ENCODE data around the gene CES2. TPM values are rescaled to one million over a fixed set of nuclear protein-coding genes. Genes with fewer than 3 reads are reported as not detected.
A peak's percentile ranks its signal among the peaks of the same experiment; 100 is the strongest.
"Not testable (repeated sequence)": the region's sequence is repeated elsewhere in the genome, so short reads cannot be mapped to it uniquely, and the experiment has no call there.

Gene CES2
- total RNA-seq, 1 donor from 2014 or later = 53.9 TPM

DNA sequence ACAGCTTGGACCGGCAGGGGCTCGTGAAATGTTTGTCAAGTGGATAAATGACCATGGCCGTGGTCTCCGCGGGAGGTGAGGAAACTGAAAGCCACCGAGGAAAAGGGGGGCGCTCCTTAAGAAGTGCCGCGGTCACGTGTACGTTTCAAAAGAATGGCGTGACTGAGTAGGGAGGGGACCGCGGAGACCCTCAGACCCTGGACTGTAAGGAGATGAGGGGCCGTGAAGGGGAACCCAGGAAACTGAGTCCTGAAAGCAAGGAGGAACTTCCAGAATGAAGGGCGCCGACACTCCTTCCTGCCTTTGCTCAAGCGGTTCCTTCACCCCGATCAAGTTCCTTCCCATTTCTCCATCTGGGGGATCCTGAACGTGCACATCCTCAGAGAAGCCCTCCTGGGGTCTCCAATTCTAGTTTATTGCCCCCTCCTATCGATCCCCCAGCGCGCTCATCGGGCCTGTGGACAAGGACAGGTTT lies 440 bp upstream of the CES2 start:
- not testable (repeated sequence) for DNase-seq (ENCODE audit: low read depth)

DNA sequence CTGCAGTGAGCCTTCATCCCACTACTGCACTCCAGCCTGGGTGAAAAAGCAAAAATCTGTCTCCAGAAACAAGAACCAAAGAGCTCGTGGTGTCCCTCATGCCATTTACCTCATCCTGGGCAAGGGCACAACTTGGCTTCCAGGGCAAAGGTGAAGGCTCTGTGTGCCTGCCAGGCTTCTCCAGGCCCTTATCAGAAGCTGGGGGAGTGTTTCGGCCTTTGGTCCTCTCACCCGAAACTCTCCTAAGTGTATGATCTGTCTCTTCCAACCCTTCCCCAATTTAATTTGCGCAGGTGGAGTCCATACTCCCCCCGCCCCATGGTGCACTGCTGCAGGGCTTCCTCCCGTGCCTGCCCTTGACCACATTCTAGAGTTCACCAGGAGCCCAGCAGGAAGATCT lies 1.1 kb downstream of the CES2 start:
- DNase-seq (ENCODE audit: low read depth) = no peak

DNA sequence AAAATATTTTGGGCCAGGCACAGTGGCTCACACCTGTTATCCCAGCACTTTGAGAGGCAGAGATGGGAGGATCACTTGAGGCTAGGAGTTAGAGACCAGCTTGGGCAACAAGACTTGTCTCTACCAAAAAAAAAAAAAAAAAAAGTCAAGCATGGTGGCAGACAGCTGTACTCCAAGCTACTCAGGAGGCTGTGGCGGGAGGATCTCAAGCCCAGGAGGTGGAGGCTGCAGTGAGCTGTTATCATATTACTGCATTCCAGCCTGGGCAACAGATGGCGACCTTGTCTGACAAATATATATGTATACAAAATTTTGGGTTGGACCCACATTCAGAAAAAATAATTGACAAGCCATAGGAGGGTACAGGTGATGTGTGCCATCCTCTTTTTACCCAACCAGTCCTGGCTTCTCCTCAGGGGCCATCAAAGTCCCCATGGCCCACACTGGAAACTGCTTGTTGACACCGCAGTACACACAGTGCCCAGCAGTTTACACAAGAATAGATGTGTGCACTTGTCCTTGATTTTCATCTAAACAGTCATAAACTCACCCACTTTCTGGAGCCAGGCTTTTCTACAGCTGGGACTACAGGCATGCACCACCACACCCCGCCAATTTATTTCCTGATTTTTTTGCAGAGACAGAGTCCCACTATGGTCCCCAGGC lies 1.7 kb downstream of the CES2 start:
- no peak for DNase-seq (ENCODE audit: low read depth)

DNA sequence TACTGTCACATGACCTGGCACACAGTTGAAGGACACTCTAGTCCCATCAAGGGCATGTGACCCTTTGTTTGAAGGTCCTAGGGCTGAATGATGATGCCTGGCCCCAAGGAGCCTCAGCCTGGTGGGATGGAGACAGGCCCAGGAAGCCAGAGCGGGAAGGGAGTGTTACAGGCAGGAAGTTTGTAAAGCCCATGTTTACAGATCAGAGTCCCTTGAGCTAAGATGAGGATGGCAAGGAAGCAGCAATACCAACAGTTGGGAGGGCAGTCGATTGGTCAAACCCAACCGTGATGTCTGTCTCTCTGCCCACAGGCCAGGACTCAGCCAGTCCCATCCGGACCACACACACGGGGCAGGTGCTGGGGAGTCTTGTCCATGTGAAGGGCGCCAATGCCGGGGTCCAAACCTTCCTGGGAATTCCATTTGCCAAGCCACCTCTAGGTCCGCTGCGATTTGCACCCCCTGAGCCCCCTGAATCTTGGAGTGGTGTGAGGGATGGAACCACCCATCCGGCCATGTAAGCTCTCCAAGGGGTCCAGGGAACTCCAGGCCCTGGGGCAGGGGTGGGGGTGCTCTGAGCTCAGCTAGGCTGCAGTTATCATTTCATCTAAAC lies 2.5 kb downstream of the CES2 start:
- no peak for DNase-seq (ENCODE audit: low read depth)

DNA sequence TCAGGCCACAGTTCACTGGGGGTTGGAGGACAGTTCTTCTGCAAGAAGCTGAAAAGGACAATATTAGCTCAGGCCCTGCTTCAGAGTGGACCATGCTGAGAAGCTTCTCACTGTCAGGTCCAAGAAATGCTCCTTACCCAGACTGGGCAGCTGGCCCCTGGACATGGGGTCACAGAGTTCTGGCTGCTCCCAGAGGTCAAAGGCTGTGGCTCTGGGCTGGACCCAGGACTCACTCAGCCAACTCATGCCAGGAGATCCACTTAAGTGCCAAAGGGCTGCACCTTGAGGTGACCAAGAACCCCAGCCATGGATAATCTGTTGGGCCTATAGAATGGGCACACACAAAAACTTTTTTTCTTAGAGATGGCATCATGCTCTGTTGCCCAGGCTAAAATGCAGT lies 4.0 kb downstream of the CES2 start:
- no peak for DNase-seq (ENCODE audit: low read depth)

DNA sequence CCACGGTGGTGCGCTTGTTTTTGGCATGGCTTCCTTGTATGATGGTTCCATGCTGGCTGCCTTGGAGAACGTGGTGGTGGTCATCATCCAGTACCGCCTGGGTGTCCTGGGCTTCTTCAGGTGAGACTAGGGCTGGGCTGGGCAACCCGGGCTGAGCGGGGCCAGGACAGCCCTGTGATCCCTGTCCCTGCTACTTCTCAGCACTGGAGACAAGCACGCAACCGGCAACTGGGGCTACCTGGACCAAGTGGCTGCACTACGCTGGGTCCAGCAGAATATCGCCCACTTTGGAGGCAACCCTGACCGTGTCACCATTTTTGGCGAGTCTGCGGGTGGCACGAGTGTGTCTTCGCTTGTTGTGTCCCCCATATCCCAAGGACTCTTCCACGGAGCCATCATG lies 4.9 kb downstream of the CES2 start:
- DNase-seq (ENCODE audit: low read depth) = no peak

DNA sequence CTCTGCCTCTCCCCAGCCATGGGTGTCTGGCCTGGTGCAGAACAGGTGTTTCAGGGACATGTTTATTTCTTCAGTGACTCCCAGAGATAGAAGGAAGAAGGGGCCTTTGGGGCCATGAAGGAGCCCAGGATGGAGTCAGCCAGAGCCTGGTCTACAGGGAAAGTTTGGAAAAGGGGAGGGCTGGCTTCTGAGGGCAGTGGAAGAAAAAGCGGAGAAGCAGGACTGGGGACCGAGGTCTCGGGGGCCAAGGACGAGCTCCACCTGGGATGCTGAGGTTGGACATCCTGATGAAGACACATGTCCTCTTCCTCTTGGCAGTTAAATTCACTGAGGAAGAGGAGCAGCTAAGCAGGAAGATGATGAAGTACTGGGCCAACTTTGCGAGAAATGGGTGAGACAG lies 7.7 kb downstream of the CES2 start:
- DNase-seq (ENCODE audit: low read depth) = no peak

DNA sequence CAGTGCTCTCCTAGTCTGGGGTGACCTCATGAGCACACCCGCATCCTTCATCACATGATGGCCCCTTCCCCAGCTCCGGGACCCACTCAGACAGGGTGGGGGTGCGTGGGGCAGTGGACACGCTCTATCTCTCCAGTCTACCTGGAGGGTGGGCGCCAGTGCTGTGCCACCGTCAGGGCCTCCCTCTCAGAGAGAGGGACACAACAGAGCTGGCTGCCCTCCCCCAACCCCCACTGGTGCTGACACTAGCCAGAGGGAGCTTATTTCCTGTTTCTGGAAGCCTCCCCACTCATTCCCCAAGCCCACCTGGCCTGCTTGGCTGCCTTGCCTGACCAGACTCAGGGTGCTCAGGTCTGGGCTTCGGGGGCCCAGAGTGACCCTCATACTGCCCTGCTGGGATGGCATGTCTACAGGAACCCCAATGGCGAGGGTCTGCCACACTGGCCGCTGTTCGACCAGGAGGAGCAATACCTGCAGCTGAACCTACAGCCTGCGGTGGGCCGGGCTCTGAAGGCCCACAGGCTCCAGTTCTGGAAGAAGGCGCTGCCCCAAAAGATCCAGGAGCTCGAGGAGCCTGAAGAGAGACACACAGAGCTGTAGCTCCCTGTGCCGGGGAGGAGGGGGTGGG lies 8.2 kb downstream of the CES2 start:
- no peak for DNase-seq (ENCODE audit: low read depth)

DNA sequence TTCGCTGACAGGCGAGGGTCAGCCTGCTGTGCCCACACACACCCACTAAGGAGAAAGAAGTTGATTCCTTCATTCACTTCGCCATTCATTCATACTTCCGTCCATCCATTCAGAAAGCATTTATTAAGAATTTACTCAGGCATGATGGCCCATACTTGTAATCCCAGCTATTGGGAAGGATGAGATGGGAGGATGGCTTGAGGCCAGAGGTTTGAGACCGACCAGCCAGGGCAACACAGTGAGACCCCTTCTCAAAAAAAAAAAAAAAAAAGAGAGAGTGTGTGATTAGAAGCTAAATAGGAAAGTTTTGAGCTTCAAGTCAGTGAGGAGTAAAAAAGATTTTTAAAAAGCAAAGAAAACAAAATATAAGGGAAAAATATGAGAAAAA lies 8.7 kb downstream of the CES2 start:
- DNase-seq (ENCODE audit: low read depth) = no peak

DNA sequence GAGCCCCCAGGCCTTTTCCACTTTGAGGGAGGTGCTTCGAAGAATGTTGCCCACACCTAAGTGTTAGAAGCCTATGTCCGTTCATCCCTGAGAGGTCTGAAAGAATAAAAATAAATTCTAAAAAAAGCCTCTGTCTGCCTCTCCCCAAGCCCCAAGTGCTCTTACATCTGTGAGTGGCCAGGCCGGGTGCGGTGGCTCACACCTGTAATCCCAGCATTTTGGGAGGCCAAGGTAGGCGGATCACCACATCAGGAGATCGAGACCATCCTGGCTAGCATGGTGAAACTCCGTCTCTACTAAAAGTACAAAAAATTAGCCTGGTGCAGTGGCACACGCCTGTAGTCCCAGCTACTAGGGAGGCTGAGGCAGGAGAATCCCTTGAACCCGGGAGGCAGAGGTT lies 9.7 kb downstream of the CES2 start:
- DNase-seq (ENCODE audit: low read depth) = not testable (repeated sequence)

DNA sequence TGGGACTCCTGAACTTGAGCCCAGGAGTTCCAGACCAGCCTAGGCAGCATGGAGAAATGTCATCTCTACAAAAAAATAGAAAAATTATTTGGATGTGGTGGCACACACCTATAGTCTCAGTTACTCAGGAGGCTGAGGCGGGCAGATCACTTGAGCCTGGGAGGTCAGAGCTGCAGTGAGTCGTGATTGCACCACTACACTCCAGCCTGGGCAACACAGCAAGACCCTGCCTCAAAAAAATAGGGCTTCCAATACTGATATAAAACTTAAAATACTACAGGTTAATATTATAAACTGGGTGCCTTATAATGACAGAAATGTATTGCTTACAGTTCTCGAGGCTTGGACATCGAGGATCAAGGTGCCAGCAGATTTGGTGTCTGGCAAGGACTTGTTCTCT lies 10.6 kb downstream of the CES2 start:
- DNase-seq (ENCODE audit: low read depth) = no peak

DNA sequence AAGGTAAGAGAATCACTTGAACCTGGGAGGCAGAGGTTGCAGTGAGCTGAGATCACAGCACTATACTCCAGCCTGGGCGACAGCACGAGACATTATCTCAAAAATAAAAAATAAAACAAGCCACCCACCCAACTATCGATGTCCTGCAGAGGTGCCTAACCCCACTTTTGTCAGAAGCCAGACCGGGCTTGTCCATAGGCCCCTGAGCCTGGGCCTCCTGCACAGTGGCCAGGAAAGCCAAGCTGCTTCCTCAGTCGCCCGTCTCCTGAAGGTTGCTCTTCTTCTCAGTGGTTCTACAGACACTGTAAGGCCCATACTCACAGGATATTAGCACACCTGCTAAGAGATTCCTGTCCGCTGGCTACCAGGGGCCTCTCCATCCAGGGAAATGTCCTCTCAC lies 11.2 kb downstream of the CES2 start:
- DNase-seq (ENCODE audit: low read depth) = no peak

DNA sequence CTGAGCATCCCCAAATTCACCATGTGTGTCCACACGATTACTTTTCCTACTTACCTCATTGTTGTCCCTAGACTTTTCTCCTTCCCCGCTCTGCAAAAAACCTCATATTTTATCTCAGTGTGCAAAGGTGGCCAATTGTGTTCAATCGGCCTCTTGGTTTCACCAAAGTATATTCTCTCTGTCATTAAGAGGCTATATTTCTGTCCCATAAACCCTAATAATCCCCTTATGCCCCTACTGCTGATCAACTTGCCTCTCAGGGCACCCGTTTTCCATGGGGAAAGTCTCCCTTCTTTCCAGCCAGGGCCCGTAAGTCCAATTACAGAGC lies 11.6 kb downstream of the CES2 start:
- no peak for DNase-seq (ENCODE audit: low read depth)

DNA sequence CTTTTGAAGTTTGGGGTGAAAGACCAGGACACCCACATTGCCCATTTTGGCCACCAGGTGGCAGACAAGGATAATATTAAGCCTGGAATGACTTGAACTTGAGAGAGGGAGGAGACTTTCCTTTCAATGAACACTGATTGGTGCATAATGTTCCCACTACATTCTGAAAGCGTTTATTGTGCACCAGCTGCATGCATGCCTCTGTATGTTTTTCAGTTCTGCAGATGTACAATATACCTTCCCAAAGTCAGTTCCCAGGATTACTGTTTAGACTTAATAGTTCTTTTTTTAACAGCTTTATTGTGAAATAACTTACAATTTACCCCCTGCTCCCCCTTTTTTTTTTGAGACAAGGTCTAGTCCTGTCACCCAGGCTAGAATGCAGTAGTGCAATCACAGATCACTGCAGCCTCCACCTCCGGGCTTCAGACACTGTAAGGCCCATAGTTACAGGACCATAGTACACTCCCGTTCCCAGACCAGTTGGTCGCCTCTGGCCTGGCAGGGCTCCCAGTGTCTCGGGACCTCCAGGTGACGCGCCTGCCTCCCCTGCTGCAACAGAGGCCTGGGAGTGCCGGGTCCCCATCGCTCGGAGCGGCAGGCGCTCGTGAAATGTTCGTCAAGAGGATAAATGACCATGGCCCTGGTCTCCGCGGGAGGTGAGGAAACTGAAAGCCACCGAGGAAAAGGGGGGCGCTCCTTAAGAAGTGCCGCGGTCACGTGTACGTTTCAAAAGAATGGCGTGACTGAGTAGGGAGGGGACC lies 12.2 kb downstream of the CES2 start:
- DNase-seq (ENCODE audit: low read depth) = peak; percentile 83

DNA sequence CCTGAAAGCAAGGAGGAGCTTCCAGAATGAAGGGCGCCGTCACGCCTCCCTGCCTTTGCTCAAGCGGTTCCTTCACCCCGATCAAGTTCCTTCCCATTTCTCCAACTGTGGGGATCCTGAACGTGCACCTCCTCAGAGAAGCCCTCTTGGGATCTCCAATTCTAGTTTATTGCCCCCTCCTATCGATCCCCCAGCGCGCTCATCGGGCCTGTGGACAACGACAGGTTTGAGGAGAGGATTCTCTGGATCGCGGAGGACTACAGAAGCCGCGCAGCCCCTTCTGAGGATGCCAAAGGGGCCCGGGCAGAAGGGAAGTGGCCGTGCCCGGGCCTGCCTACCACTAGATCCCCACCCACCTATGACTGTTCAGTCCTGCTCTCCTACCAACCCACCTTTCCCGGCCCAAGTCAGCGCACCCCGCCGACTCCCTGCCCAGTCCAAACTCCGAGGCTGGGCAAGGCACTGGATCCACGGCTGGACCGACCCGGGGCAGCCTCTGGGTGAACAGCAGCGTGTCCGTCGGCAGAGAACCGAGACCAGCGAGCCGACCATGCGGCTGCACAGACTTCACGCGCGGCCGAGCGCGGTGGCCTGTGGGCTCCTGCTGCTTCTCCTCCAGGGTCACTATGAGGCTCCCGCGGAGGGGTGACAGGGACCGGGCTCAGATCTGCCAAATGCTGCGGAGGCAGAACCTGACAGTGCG lies 13.0 kb downstream of the CES2 start:
- DNase-seq (ENCODE audit: low read depth) = no peak

DNA sequence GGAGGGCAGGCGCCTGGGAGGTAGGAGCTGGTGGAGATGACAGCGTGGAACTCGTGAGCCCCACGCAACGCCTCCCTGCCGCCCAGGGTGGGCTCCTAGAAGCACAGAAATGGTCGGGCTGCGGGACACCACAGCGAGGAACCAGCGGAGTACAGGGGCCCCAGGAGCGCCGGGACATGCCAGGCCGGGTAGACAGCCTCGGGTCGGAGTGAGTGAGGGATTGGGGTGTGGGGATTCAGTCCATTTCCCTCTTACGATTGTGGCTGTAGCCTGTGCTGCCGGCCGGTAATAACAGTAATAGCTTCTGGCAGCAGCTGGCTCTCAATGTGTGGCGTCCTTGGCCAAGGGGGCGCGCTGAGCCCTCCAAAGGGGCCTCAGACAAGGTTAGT lies 13.5 kb downstream of the CES2 start:
- DNase-seq (ENCODE audit: low read depth) = no peak

DNA sequence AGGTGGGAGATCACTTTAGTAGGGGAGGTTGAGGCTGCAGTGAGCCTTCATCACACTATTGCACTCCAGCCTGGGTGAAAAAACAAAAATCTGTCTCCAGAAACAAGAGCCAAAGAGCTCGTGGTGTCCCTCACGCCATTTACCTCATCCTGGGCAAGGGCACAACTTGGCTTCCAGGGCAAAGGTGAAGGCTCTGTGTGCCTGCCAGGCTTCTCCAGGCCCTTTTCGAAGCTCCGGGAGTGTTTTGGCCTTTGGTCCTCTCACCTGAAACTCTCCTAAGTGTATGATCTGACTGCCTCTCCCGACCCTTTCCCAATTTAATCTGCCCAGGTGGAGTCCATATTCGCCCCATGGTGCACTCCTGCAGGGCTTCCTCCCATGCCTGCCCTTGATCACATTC lies 14.2 kb downstream of the CES2 start:
- no peak for DNase-seq (ENCODE audit: low read depth)

DNA sequence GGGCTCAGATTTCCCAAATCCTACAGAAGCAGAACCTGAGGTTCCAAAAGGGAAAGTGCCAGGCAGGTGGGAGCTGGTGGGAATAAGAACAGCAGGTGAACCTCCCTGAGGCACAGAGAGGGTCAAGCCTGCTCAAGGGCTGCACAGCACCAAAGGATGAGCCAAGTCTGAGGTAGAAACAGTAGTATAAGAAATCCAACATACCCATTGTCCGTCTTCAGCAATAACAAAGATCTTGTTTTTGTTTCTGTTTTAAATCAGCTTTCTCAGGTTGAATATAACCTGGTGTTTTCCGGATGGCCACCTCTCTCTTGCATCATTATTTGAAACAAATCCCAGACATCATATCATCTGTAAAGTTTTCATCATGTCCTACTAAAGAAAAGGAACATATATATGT lies 15.1 kb downstream of the CES2 start:
- peak; percentile 17 for DNase-seq (ENCODE audit: low read depth)

DNA sequence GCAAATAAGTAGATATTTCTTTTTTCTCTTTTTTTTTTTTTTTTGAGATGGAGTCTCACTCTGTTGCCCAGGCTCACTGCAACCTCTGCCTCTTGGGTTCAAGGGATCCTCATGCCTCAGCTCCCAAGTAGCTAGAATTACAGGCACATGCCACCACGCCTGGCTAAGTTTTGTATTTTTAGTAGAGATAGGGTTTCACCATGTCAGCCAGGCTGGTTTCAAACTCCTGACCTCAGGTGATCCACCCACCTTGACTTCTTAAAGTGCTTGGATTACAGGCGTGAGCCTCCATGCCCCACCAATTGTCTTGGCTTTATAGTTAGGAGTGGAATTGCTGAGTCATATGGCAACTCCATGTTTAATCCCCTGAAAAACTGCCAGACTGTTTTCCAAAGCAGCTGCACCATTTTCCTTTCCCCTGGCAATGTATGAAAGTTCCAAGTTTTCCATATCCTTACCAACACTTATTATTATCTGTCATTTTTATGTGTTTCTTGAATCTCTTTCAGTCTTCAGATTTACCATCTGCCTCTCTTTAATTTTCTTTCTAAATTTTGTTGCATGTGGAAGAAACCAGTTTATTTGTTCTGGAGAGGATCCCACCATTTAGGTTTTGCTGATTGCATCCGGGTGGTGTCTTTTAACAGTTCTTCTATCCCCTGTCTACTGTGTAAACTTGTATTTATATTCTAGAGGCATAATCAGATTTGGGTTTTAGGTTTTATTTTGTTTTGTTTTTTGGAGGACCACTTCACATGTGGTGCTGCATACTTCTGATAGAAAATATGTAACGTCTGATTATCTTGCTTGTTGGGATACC lies 15.9 kb downstream of the CES2 start:
- peak; percentile 42 for DNase-seq (ENCODE audit: low read depth)

DNA sequence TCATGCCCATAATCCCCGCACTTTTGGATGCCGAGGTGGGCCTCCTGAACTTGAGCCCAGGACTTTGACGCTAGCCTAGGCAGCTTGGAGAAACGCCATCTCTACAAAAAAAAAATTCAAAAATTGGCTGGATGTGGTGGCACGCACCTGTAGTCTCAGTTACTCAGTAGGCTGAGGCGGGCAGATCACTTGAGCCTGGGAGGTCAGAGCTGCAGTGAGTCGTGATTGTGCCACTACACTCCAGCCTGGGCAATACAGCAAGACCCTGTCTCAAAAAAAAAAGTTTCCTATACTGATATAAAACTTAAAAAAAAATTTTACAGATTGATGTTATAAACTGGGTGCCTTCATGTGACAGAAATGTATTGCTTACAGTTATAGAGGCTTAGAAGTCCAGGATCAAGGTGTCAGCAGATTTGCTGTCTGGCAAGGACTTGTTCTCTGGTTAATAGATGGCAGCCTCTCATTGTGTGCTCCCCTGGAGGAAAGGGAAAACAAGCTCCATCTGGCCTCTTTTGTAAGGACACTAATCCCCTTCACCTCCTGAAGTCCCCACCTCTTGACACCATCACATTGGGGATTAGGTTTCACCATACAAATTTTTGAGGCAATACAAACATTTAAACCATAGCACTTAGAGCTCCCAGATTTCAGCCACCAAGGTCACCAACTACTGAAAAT lies 17.3 kb downstream of the CES2 start:
- no peak for DNase-seq (ENCODE audit: low read depth)
